Suppressor macrophage treated with lipopolysaccharide for 4 hours (primary cell): ENCODE results near the gene RNF13.
"Not testable (repeated sequence)": the region's sequence is repeated elsewhere in the genome, so short reads cannot be mapped to it uniquely, and the experiment has no call there.

ENCODE experiments used
- DNase-seq: peaks from one replicate; pipeline ENCODE4 v3.0.0-alpha.2; 2020

Gene RNF13

GRCh38 chr3:149801639-149802038 is 11.4 kb upstream of the RNF13 start:
- no peak for DNase-seq

- DNase-seq = no peak
Observed at GRCh38 chr3:149806171-149806778, 6.7 kb upstream of the RNF13 start.

GRCh38 chr3:149808209-149808829 is 4.7 kb upstream of the RNF13 start:
- DNase-seq = peak; percentile 87

GRCh38 chr3:149809699-149810098 is 3.3 kb upstream of the RNF13 start:
- DNase-seq = peak; percentile 91

GRCh38 chr3:149810846-149811245 is 2.2 kb upstream of the RNF13 start:
- DNase-seq = no peak

GRCh38 chr3:149812165-149812605 is 830 bp upstream of the RNF13 start:
- DNase-seq = no peak

GRCh38 chr3:149813367-149814281 is 609 bp downstream of the RNF13 start:
- peak; percentile 65 for DNase-seq

- DNase-seq = peak; percentile 89
Observed at GRCh38 chr3:149815321-149815720, 2.3 kb downstream of the RNF13 start.

GRCh38 chr3:149815728-149816127 is 2.7 kb downstream of the RNF13 start:
- no peak for DNase-seq

GRCh38 chr3:149816311-149816710 is 3.3 kb downstream of the RNF13 start:
- DNase-seq = peak; percentile 50

GRCh38 chr3:149816986-149817385 is 4.0 kb downstream of the RNF13 start:
- peak; percentile 93 for DNase-seq

- no peak for DNase-seq
Observed at GRCh38 chr3:149819432-149819831, 6.4 kb downstream of the RNF13 start.

GRCh38 chr3:149820183-149820582 is 7.2 kb downstream of the RNF13 start:
- DNase-seq = no peak

GRCh38 chr3:149826636-149827035 is 13.6 kb downstream of the RNF13 start:
- no peak for DNase-seq

GRCh38 chr3:149828390-149828789 is 15.4 kb downstream of the RNF13 start:
- no peak for DNase-seq

GRCh38 chr3:149829631-149830030 is 16.6 kb downstream of the RNF13 start:
- DNase-seq = peak; percentile 46

GRCh38 chr3:149830902-149831301 is 17.9 kb downstream of the RNF13 start:
- no peak for DNase-seq

GRCh38 chr3:149831321-149831720 is 18.3 kb downstream of the RNF13 start:
- DNase-seq = no peak

- DNase-seq = no peak
Observed at GRCh38 chr3:149832086-149832485, 19.1 kb downstream of the RNF13 start.

- no peak for DNase-seq
Observed at GRCh38 chr3:149833241-149833640, 20.2 kb downstream of the RNF13 start.

GRCh38 chr3:149838491-149838890 is 25.5 kb downstream of the RNF13 start:
- DNase-seq = not testable (repeated sequence)

GRCh38 chr3:149839469-149839868 is 26.5 kb downstream of the RNF13 start:
- DNase-seq = not testable (repeated sequence)

- DNase-seq = peak; percentile 39
Observed at GRCh38 chr3:149839896-149840295, 26.9 kb downstream of the RNF13 start.

GRCh38 chr3:149843502-149843901 is 30.5 kb downstream of the RNF13 start:
- DNase-seq = no peak
